CD4-positive, alpha-beta T cell treated with Interleukin-15 for 4 hours (primary cell): ENCODE data around the gene SULT1C3.
"Not testable (repeated sequence)": the region's sequence is repeated elsewhere in the genome, so short reads cannot be mapped to it uniquely, and the experiment has no call there.

Experiments
- DNase-seq: peaks from one replicate; pipeline ENCODE4 v3.0.0-alpha.2; 2020; ENCODE audit warnings: low spot score

SULT1C3 gene

GRCh38 chr2:108244667-108245414 is 5.1 kb downstream of the SULT1C3 start:
- no peak for DNase-seq

DNA sequence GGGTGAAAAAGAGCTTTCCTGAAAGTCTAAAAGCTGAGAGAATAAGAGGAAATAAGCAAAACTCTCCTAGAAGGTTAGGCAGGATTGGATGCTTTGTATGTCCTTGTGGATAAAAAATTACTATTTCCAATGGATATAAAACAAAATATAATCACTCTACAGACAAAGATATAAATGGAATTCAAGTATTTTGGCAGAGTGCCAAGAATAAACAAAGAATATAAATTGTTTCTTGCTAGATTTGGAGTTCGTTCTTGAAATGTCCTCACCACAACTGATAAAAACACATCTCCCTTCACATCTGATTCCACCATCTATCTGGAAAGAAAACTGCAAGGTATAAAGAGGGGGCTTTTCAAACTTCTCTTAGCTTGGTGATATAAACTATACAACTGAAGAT is 13.3 kb downstream of the SULT1C3 start:
- DNase-seq = no peak

- no peak for DNase-seq
These were observed 18.1 kb downstream of the SULT1C3 start for GRCh38 chr2:108257757-108258331.

- no peak for DNase-seq
These were observed 21.0 kb downstream of the SULT1C3 start for GRCh38 chr2:108260773-108261172.

- no peak for DNase-seq
These were observed 22.3 kb downstream of the SULT1C3 start for GRCh38 chr2:108262036-108262435.

DNA sequence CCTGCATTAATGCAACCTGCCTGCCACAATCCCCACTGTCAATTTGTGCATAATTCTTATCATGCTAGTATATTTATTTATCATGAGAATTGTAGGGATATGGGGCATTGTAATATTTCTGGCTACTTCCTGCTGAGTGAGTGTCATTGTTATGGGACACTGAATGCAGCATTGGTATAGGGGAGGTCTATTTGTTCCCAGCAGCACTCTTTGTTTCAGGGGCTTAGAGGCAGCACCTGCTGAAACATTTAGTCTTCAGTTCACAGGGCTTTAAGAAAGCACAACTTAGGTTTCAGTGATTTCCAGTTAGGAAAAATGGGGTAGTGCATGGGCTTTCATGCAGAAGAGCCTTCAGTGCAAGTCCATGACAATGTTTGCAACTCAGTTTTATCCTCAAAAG is 23.6 kb downstream of the SULT1C3 start:
- no peak for DNase-seq

GRCh38 chr2:108266218-108266617 is 26.4 kb downstream of the SULT1C3 start:
- DNase-seq = no peak

DNA sequence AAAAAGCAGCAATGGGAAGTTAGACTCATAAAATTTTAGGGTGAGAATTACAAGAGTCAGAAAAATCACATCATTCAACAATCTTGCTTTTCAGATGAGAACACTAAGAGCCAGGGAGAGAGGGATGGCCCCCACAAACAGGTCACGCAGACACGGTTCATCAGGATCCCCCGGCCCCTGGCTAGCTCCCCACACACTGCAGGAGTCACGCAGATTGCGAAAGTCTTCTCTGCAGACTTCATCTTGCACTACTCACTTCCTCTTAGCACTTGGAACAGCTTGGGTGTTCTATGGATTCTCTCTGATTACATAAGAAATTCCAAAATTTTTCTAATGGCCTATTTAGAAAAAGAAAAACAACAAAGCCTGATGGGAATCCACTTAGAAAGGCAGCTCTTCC is 27.3 kb downstream of the SULT1C3 start:
- no peak for DNase-seq

DNA sequence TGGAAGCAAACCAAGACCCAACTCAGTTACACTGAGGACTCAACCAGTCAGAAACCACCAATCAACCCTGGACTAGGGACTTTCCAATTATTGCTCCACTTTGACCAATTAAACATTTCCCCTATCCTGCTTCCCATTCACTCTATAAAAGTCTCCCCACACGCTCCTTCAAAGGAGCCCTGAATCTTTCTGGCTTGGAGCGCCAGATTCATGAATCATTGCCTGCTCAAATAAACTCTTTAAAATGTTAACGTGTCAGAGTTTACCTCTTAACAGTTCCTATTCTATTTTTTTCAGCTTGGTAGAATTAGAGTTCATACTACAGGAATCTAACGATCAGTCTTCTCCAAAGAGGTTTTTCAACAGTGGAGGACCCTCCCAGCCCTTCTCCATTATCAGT is 28.2 kb downstream of the SULT1C3 start:
- DNase-seq = no peak

DNA sequence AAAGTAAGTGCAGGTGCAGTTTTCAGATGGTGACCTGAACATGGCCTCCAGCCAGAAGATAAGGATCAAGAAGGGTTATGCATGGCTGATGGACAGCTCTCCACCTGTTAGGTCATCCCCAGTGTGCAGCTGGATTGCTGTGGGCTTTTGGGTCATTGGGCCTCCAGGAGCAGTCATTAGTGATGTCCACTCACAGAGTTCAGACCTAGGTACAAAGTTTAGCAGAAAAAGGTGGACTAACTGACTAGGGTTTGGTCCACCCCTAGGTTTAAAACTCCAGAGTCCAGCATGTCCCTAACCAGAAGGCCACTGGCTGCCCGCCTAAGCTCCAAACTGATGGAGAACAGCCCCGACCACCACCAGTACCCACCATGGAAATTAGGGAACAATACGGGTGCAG is 30.6 kb downstream of the SULT1C3 start:
- DNase-seq = no peak

DNA sequence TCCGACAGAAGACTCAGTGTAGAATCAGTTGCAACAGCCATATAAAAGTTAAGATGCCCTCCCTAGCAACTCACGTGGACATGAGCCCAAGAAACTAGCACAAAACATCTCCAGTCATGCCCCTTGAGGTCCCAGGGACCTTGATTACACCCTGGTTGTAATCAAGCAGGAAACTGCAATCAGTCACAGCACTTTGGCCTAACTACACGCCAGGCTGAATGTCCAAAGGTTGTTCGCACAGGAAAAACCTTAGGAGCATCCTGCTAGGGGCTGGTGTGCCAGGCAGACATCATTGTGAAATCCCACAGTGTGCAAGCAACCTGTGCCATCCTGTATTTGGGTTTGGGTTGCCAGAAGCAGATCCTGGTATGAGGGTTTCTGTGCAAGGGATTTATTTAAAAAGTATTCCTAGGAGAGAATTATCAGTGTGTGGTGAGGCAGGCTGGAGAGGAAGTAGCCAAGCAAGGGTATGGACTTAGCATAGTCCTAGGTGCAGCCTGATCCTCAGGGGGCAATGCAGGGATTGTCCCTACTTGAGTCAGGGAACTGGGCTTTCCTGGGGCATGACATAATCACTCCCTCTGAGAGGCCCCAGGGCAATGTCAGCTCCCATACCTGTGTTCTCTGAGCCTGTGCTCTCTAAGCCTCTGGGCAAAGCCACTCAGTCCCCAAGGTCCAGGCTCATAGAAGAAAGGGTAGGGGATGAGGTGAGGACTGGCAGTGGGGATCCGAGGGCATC is 31.2 kb downstream of the SULT1C3 start:
- no peak for DNase-seq

DNA sequence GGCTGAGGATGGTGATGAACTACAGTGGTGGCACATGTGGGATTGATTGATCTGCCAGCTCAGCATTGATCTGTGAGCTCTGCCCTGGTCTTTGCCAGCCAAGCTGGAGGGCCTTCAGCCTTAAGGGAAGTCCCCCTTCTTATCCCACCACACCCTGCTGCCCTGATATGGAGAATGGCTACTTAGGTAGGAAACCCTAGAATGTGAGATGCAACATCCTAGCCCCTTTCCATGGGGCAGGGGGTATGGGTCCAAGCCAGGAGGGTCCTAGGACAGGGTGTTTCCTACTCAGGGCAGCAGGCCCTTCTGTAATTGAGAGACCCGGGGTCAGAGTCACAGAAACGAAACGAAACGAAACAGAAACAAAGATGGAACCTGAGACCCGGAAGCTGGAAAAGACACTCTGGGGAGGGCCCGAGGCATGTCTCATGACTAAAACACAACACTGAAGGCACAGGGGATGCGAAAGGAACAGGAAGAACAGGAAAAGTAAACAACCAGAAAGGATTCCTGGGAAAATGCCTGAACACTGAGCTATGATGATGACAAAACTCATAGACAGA is 32.0 kb downstream of the SULT1C3 start:
- DNase-seq = no peak

- DNase-seq = no peak
These were observed 38.9 kb downstream of the SULT1C3 start for GRCh38 chr2:108278631-108279030.

DNA sequence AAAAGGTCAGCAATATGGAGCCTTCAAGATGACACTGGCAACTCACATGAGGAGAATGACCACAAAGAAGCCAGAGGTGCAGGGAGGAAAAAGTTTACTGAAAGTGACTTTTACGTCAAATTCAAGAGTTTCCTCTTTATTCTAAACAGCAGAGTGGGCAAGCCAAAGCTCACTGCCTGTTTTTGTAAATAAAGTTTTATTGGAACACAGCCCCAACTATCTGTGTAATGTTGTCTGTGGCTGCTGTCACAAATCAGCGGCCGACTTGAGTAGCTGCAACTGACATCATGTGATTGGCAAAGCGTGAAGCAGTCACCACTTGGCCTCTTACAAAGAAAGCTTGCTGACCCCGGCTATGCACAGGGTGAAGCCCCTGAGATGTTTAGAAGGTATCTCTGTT is 39.7 kb downstream of the SULT1C3 start:
- DNase-seq = no peak

DNA sequence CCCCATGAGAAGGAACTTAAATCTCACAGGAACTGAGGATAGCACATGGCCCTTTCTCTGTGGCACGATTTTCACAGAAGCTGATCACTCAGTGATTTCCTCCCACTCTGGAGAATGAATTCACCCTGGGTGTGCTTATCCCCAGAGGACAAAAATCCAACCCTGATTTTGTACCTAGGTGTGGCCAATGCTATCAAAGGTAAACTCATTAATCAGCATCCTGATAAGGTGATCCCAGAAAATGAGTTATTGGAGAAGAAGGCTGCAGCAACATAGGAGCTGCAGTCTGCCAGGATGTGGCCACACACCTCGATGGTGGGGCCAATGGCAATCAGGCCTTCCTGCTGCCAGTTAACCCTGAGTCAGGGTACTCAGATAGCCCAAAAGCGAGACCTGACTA is 40.7 kb downstream of the SULT1C3 start:
- no peak for DNase-seq

DNA sequence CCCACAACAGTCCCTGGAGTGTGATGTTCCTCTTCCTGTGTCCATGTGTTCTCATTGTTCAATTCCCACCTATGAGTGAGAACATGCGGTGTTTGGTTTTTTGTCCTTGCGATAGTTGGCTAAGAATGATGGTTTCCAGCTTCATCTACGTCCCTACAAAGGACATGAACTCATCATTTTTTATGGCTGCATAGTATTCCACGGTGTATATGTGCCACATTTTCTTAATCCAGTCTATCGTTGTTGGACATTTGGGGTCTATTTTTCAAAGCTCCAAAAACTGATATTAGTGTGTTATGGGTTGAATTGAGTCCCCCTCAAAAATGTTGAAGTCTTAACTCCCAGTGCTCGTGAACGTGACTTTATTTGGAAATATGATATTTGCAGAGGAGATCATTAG is 44.8 kb downstream of the SULT1C3 start:
- DNase-seq = not testable (repeated sequence)

GRCh38 chr2:108285616-108286015 is 45.8 kb downstream of the SULT1C3 start:
- DNase-seq = no peak

DNA sequence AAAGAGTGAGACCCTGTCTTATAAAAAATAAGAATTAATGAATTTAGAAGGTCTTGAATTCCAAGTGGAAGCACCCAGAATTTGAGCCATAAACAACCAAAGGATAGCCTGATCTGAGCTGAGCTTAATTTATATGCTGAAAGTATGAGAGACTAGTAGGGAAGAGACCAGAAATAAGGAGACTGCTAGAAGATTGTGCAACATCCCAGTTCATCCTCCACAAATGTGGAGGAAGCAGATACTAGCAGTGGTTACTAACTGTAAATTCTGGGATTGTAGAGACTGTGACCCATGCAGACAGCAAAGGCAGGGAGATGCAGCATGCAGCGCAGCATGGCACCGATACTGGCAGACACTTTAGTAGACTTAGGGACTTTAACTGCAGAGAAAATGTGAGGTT is 47.4 kb downstream of the SULT1C3 start:
- DNase-seq = no peak

DNA sequence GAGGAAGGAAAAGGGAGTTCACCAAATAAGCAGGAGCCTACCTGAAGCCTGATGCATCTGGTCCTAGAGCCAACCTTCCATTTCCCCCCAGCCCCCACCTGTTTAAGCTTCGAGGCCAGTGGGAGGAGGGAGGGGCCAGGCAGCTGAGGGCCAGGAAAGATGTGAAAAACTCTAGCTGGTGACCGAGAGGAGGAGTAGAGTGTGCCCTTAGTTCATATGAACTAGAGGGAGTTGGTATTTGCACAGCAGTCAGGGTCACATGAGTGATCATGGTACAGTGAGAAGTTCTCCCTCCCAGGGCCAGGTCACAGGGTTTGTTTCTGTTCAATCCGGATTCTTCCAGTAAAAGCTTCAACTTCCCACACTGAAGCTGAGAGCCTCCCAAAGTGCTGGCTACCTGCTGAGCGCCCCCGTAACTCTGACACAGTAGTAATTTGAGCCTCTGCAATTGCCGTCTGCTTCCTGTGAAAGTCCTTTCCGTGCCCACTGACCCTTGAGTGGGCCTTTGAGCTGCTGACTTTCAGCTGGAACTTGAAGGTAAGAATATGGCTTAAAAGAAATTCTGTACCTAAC is 48.9 kb downstream of the SULT1C3 start, which contains the start of gene SULT1C2:
SULT1C2 (plus strand) TSS at position 362 of the 573 bp plus-strand sequence. CDS start 4,773 bp downstream, outside the sequence.
- DNase-seq = no peak

GRCh38 chr2:108293850-108294249 is 54.1 kb downstream of the SULT1C3 start:
- no peak for DNase-seq

DNA sequence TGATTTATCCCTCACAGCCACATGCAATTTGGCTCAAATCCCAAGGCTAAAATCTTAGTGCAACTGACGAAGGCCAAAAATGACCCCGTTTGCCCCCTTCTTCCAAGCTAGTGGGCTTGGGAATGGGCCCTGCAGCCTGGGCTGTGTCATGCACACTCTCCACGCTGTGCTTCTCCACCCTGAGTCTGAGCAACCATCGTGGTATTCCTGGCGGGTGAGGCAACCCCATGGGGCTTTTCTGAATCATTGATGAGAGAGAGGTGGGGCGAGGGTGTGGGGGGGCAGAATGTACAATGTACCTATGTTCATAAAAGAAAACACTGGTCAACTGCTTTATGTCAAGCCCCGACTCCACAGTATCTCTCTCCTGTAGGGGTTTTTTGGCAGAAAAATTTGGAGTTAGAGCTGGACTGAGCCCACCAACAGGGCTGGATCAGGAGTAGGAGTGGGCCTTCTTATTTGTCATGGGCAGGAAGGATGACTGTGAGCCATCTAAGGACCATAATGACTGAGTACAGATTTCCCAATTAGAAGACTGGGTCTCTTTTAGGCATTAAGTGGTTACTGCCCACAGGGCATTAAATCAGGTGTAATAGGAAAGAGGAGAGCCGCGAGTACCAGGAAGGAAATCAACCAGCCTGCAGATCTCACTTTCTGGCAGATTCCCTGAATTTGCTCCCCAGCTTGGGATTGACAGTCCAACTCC is 57.8 kb downstream of the SULT1C3 start:
- no peak for DNase-seq

DNA sequence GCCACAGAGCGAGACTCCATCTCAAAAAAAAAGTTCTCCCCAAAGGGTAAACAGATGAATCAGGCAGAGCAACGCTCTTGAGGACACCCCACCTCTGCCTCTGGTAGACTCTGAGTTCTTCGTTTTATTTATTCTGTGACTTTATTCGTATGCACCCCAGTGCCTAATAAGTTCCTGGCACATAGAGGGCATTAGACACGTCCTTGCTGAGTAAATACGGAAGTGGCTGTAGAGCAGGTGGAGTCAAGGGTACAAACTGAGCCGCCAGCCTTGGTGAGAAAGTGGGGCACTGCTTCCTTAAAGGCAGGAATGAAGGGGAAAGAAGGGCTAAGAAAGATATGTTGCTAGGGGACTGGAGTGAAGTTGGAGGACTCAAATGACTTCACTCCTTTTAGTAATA is 61.8 kb downstream of the SULT1C3 start:
- DNase-seq = no peak
